ENCODE results near the gene CUEDC2.
A peak's percentile ranks its signal among the peaks of the same experiment; 100 is the strongest.

- TF ChIP-seq POLR2A (IDR thresholded peaks at IDR 0.05; ENCODE audit: low read depth, low read length) (no peak; the same call in 1 of the 2 replicates), TAF1 (IDR thresholded peaks at IDR 0.05; ENCODE audit: low read depth, low read length) (no peak), POLR2AphosphoS5 (IDR thresholded peaks at IDR 0.05; ENCODE audit: low read depth, low read length) (peak; percentile 12; the same call in 1 of the 2 replicates), SPI1 (IDR thresholded peaks at IDR 0.05; ENCODE audit: low read depth, low read length) (no peak), POU2F2 (IDR thresholded peaks at IDR 0.05; ENCODE audit: low read depth, low read length) (no peak)
These were observed 32.3 kb downstream of the CUEDC2 start for GRCh38 chr10:102400076-102400475.
